ENCODE data around the gene HCRTR1. TPM values are rescaled to one million over a fixed set of nuclear protein-coding genes. Genes with fewer than 3 reads are reported as not detected.

Gene HCRTR1
- total and polyA plus RNA-seq, 2 donors (not counting 3 experiments of a cell fraction or from before 2014, with no cell fraction given), result 0.93 to 1.5 TPM

DNA sequence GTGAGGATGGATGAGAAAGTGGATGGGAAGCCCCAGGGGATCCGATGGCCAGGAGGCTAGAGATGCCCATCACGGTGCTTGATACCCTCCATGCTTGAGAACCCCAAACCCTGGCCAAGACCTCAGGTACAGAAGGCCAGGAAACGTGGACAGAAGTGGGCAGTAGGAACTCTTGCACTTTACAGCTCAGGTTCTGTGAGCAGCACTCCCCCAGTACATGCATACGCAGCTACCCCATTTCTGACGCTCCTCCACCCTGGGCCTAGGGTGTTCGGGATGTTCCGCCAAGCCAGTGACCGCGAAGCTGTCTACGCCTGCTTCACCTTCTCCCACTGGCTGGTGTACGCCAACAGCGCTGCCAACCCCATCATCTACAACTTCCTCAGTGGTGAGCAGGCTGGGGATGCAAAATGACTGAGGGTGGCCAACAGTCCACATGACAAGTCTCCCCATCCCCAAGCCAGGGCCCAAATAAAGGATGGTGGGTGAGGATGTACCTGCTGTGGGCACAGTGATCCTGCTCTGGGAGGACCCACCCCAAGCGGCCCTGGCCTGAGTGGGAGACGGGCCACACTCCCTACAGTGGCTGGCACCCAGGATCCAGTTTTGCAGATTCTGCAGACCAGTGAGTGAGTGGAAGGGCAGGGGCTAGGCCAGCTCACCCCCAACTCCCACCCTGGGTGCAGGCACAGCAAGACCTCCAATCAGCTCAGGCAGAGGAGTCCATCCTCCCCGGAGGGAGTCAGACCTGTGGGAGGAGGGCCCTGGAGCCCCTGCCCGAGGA, 7.4 kb downstream of the HCRTR1 start:
- FAIRE-seq, result no peak
- Histone ChIP-seq H3K79me2 (ENCODE audit: control insufficient read depth, insufficient read depth, low read length) (no peaks in the 10 kb centered on the region), H3K36me3 (ENCODE audit: control insufficient read depth in 2 of 2, extremely low read depth in 1 of 2, insufficient read depth in 2 of 2, low read length in 2 of 2) (peaks cover 0 to 20% of the 10 kb centered on the region in 2 experiments), H3K27me3 (ENCODE audit: control insufficient read depth in 2 of 2, insufficient read depth in 2 of 2, low read length in 2 of 2) (no peaks in the 10 kb centered on the region), H3K4me1 (ENCODE audit: control insufficient read depth, extremely low read depth, insufficient read depth, low read length) (no peaks in the 10 kb centered on the region), H3K27ac (ENCODE audit: insufficient read depth, low read depth, low read length) (no peak overlapping the region), H3K9ac (replicated peaks; ENCODE audit: extremely low read depth, insufficient read depth, low read length) (no peak overlapping the region), H3K9me1 (replicated peaks; ENCODE audit: control insufficient read depth, extremely low read depth, insufficient read depth, low read length) (no peaks in the 10 kb centered on the region), H3K9me3 (replicated peaks; ENCODE audit: control insufficient read depth, insufficient read depth, low read length) (no peaks in the 10 kb centered on the region), H2AFZ (ENCODE audit: low read depth, low read length) (no peak overlapping the region), H3K4me2 (ENCODE audit: insufficient read depth, low read length) (no peak overlapping the region), H3K4me3 (replicated peaks in 1 of 3; ENCODE audit: insufficient read depth in 1 of 3, low read depth in 1 of 3, low read length in 3 of 3) (no peak overlapping the region), H4K20me1 (replicated peaks; ENCODE audit: control insufficient read depth, extremely low read depth, insufficient read depth, low read length) (no peaks in the 10 kb centered on the region)
- TF ChIP-seq MYC (IDR thresholded peaks at IDR 0.05; ENCODE audit: low read depth, low read length) (no peak), JUN (IDR thresholded peaks at IDR 0.05; ENCODE audit: borderline replicate concordance, insufficient read depth, insufficient read length, low read depth) (no peak), EZH2 (IDR thresholded peaks at IDR 0.05; ENCODE audit: borderline replicate concordance, low read depth, low read length, severe bottlenecking) (no peak), POLR2AphosphoS5 (IDR thresholded peaks at IDR 0.05; ENCODE audit: insufficient read depth, low read depth, low read length) (no peak), POLR2A (IDR thresholded peaks at IDR 0.05; ENCODE audit: low read depth, low read length) (no peak), FOS (IDR thresholded peaks at IDR 0.05; ENCODE audit: borderline replicate concordance, insufficient read depth, low read length) (no peak), GATA2 (IDR thresholded peaks at IDR 0.05; ENCODE audit: insufficient read depth, insufficient read length, low read depth, low read length) (no peak)
- TF ChIP-seq, protein P1, sequence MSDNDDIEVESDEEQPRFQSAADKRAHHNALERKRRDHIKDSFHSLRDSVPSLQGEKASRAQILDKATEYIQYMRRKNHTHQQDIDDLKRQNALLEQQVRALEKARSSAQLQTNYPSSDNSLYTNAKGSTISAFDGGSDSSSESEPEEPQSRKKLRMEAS (IDR thresholded peaks at IDR 0.05; ENCODE audit: insufficient read depth, insufficient read length), result no peak
- TF ChIP-seq, protein P2, sequence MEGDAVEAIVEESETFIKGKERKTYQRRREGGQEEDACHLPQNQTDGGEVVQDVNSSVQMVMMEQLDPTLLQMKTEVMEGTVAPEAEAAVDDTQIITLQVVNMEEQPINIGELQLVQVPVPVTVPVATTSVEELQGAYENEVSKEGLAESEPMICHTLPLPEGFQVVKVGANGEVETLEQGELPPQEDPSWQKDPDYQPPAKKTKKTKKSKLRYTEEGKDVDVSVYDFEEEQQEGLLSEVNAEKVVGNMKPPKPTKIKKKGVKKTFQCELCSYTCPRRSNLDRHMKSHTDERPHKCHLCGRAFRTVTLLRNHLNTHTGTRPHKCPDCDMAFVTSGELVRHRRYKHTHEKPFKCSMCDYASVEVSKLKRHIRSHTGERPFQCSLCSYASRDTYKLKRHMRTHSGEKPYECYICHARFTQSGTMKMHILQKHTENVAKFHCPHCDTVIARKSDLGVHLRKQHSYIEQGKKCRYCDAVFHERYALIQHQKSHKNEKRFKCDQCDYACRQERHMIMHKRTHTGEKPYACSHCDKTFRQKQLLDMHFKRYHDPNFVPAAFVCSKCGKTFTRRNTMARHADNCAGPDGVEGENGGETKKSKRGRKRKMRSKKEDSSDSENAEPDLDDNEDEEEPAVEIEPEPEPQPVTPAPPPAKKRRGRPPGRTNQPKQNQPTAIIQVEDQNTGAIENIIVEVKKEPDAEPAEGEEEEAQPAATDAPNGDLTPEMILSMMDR (IDR thresholded peaks at IDR 0.05; ENCODE audit: extremely low read depth in 1 of 2, insufficient read depth in 1 of 2, low read depth in 1 of 2, low read length in 2 of 2), result no peak
- BruUV-seq (replicated peaks), result no TSS peak
- POLR2A ChIA-PET, result no interaction called here
- CTCF ChIA-PET, result interaction anchor here (0.6 to 1.1 kb wide), 3 partner anchors 13 to 638 kb away, joined by 3 to 4 read pairs (median 3); no protein-coding TSS in a partner anchor
- DNase-seq (ENCODE audit: low read depth, low spot score), result no peak
- dilution Hi-C loops (cut with MboI; ENCODE audit: extremely low pct_ligation_motif_present, low sequenced_read_pairs) (no loop called here), intact Hi-C loops (cut with micrococcal nuclease) (no loop called here)

Data from endothelial cell of umbilical vein (primary cell).